ENCODE results near the gene LPIN3.

Gene LPIN3

DNA sequence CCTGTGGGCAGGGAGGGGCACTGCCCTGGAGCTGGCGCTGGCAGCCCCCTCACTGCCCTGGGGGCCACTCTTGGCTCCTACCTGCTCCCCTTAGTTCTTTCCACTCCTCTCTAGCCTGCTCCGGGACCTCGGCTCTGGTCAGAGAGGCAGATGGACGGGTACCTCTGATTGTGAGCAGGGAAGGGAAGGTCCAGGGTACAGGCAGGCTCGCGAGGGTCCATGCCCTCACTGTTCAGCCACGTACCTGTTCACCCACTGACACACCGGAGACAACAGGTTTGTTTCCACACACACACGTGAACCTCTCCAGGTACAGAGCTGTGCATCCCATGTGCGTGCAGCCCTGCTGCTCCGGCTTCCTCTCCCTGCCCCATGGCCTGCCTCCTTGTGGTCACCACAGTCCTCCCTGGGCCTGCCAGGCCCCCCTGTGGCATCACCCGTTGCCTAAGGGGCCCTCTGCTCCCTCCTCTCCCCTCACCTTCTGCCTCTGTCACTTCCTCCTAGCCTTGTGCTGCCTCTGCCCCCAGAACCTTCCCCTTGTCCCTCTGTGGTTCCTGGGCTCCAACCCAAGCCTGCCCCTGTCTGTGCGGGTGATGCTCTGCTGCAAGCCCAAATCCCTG is 23.7 kb downstream of the LPIN3 start:
- H2AFZ ChIP-seq (ENCODE audit: low read depth, low read length): no peak overlapping the region
- no peaks in the 10 kb centered on the region for H3K79me2 ChIP-seq (ENCODE audit: insufficient read depth, low read length)
- no peak overlapping the region for H3K9ac ChIP-seq (ENCODE audit: low read depth, low read length)
- peaks cover 3% of the 10 kb centered on the region; the same call in 1 of the 2 replicates for H4K20me1 ChIP-seq (ENCODE audit: insufficient read depth, low read length)
- TF ChIP-seq, protein P1, sequence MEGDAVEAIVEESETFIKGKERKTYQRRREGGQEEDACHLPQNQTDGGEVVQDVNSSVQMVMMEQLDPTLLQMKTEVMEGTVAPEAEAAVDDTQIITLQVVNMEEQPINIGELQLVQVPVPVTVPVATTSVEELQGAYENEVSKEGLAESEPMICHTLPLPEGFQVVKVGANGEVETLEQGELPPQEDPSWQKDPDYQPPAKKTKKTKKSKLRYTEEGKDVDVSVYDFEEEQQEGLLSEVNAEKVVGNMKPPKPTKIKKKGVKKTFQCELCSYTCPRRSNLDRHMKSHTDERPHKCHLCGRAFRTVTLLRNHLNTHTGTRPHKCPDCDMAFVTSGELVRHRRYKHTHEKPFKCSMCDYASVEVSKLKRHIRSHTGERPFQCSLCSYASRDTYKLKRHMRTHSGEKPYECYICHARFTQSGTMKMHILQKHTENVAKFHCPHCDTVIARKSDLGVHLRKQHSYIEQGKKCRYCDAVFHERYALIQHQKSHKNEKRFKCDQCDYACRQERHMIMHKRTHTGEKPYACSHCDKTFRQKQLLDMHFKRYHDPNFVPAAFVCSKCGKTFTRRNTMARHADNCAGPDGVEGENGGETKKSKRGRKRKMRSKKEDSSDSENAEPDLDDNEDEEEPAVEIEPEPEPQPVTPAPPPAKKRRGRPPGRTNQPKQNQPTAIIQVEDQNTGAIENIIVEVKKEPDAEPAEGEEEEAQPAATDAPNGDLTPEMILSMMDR (IDR thresholded peaks at IDR 0.05; ENCODE audit: borderline replicate concordance, extremely low read depth, low read length, poor library complexity, severe bottlenecking): no peak
- no peak for TF ChIP-seq EZH2 (IDR thresholded peaks at IDR 0.05; ENCODE audit: borderline replicate concordance, low read depth, low read length, severe bottlenecking)
- DNase-seq (no peak), ATAC-seq (ENCODE audit: insufficient read depth, low read depth) (no peak)
- H3K4me1 ChIP-seq (ENCODE audit: insufficient read depth, low read length): no peaks in the 10 kb centered on the region
- H3K9me3 ChIP-seq (ENCODE audit: insufficient read depth, low read length, severe bottlenecking): no peaks in the 10 kb centered on the region
- no peak overlapping the region for H3K4me3 ChIP-seq (ENCODE audit: low read depth in 1 of 2, low read length in 2 of 2)
- no peak overlapping the region for H3K4me2 ChIP-seq (ENCODE audit: insufficient read depth, low read length)
- no peaks in the 10 kb centered on the region for H3K27me3 ChIP-seq (ENCODE audit: insufficient read depth, low read length, poor library complexity)
- H3K27ac ChIP-seq (ENCODE audit: low read length): no peak overlapping the region
- no peaks in the 10 kb centered on the region for H3K36me3 ChIP-seq (ENCODE audit: insufficient read depth, low read length)

DNA sequence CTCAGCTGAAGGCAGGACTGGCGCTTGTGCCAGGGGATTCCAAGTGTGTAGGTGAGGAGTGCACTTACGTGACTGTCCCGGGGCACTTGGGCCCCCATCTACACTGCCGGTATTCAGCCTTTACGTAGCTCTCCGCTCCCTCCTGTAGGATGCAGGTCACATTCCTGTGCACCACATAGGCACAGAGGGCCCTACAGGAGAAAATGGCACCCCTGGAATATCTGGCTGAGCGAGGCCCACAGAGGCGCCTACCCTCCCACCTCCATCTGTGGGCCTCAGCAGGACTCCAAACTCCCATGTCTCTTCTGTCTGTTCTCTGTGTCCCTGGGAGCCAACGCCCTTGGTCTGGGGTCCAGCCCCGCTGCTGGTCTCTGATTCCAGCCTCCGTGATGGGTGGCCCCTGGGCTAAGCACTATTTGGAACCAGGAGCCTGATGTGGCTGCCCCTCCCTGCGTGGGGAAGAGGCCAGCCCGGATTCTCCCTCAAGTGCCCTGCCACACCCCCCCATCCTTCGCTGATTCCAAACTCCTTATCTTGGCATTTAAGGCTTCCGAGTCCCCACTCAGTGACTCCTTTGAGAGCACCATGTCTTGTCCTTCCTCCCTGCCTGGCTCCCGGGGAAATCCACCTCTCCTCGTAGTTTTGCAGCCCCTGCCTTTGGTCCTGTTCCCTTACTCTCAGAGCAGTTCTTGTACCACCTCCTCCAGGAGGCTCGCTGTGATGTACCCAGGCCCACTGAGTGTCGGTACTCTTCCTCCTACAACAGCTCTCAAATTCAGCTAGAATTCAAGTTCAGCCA is 24.5 kb downstream of the LPIN3 start:
- no peak overlapping the region for H3K9ac ChIP-seq (ENCODE audit: low read depth, low read length)
- H2AFZ ChIP-seq (ENCODE audit: low read depth, low read length): no peak overlapping the region
- H3K4me1 ChIP-seq (ENCODE audit: insufficient read depth, low read length): no peaks in the 10 kb centered on the region
- no peaks in the 10 kb centered on the region for H3K36me3 ChIP-seq (ENCODE audit: insufficient read depth, low read length)
- ATAC-seq (ENCODE audit: insufficient read depth, low read depth) (no peak), DNase-seq (no peak)
- no peaks in the 10 kb centered on the region for H3K9me3 ChIP-seq (ENCODE audit: insufficient read depth, low read length, severe bottlenecking)
- TF ChIP-seq, protein P1 (IDR thresholded peaks at IDR 0.05; ENCODE audit: borderline replicate concordance, extremely low read depth, low read length, poor library complexity, severe bottlenecking): no peak
- TF ChIP-seq EZH2 (IDR thresholded peaks at IDR 0.05; ENCODE audit: borderline replicate concordance, low read depth, low read length, severe bottlenecking): no peak
- H4K20me1 ChIP-seq (ENCODE audit: insufficient read depth, low read length): no peaks in the 10 kb centered on the region
- H3K4me2 ChIP-seq (ENCODE audit: insufficient read depth, low read length): no peak overlapping the region
- no peak overlapping the region for H3K4me3 ChIP-seq (ENCODE audit: low read depth in 1 of 2, low read length in 2 of 2)
- H3K27me3 ChIP-seq (ENCODE audit: insufficient read depth, low read length, poor library complexity): no peaks in the 10 kb centered on the region
- H3K79me2 ChIP-seq (ENCODE audit: insufficient read depth, low read length): no peaks in the 10 kb centered on the region
- no peak overlapping the region for H3K27ac ChIP-seq (ENCODE audit: low read length)

DNA sequence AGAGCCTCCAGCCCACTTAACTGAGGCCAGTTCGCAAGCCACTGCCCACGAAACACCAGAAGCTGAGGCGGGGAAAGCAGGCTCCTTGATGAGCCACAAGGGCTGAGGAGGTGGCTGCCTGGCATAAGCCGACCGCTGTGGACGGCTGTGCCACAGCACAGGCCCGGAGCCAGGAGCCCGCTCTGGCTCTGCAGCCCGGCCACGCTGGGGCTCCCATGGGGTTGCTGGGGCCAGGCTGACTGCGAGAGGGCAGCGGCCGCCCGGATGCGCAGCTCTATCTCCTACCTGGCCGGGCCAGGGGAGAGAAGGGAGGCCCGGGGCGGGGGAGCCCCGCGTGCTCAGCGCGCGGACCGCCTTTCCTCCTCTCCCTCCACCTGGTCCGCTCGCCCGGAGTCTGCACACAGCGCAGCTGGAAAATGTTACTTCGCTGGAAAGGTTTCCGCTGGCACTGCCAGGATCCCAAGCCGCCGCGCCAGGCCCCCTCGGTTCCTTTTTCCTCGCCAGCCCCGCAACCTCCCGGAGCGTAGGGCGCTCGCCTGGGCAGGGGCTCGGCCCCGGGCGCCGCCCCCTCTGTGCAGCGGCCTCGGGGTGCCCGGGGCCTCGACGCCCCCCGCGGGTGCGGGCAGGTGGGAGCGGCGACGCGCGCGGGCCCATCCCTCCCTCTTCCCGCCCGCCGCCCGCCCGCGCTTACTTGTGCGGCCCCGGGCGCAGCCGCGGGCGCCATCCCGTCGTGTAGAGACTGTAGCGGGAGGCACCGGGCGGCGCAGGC is 25.3 kb downstream of the LPIN3 start:
- no peak overlapping the region for H2AFZ ChIP-seq (ENCODE audit: low read depth, low read length)

More for the DNA sequence above, 25.3 kb downstream of the LPIN3 start:
- no peak for ATAC-seq (ENCODE audit: insufficient read depth, low read depth)
- Histone ChIP-seq H3K79me2 (ENCODE audit: insufficient read depth, low read length) (no peaks in the 10 kb centered on the region), H4K20me1 (ENCODE audit: insufficient read depth, low read length) (no peaks in the 10 kb centered on the region), H3K9ac (ENCODE audit: low read depth, low read length) (no peak overlapping the region), H3K4me1 (ENCODE audit: insufficient read depth, low read length) (no peaks in the 10 kb centered on the region), H3K4me2 (ENCODE audit: insufficient read depth, low read length) (no peak overlapping the region), H3K9me3 (ENCODE audit: insufficient read depth, low read length, severe bottlenecking) (no peaks in the 10 kb centered on the region), H3K36me3 (ENCODE audit: insufficient read depth, low read length) (no peaks in the 10 kb centered on the region), H3K27ac (ENCODE audit: low read length) (no peak overlapping the region), H3K4me3 (ENCODE audit: low read depth in 1 of 2, low read length in 2 of 2) (no peak overlapping the region), H3K27me3 (ENCODE audit: insufficient read depth, low read length, poor library complexity) (no peaks in the 10 kb centered on the region)
- no peak for DNase-seq
- TF ChIP-seq, protein P1 (IDR thresholded peaks at IDR 0.05; ENCODE audit: borderline replicate concordance, extremely low read depth, low read length, poor library complexity, severe bottlenecking): no peak
- TF ChIP-seq EZH2 (IDR thresholded peaks at IDR 0.05; ENCODE audit: borderline replicate concordance, low read depth, low read length, severe bottlenecking): no peak

Measured in DND-41 (cell line).